ENCODE data around the gene MLLT1. TPM values are rescaled to one million over a fixed set of nuclear protein-coding genes. Genes with fewer than 3 reads are reported as not detected.
A peak's percentile ranks its signal among the peaks of the same experiment; 100 is the strongest.

MLLT1 gene
- total RNA-seq, 1 donor from 2014 or later = 21.8 TPM

GRCh38 chr19:6260376-6260775, 19.4 kb downstream of the MLLT1 start:
- DNase-seq (ENCODE audit: low spot score) (no peak), ATAC-seq (no peak)

DNA sequence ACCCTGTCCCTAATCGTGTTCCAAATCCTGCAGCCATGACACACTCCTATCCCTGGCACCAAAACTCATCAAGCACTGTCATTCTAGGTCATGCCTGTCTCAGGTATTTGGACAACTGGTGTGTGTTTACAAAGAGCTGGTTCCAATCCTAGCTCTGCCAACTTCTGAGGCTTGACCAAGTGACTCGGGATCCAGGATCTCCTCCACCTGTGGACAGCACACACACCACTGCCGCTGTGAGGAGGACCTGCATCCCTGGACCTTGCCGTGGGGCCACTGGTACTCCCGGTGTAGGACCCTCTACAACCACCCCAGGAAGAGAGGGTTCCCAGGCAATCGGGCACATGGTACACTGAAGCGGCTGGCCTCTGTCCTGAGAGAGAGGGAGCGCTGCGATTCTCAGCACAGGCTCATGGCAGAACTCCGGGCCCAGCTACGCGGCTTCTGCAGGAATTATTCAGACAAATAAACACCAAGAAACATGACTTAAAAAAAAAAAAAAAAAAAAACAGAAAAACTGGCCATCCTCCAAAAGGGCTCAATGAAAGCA, 20.4 kb downstream of the MLLT1 start:
- DNase-seq (ENCODE audit: low spot score) (peak; percentile 86), ATAC-seq (peak; percentile 93)

DNA sequence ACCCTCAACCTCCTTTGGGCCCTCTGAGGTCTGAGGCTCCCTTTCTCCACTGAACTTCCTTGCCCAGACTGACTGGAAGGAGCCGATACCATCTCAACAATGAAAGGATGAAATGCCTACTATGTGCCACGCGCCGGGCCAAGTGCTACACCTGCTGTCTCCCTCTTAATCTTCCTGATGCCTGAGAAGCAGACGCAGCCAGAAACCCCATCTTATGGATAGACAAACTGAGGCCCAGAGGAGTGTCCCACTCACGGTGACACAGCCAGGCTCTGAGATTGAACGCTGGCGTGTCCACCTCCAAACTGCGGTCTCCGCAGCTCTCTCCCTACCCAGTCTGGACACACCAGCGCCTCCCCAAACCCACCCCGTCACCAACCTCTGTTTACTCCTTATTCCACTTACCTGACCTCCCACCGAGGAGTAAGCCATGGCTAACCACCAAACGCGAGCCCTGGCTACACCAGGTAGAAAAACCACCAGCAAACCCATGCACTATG, 20.9 kb downstream of the MLLT1 start:
- DNase-seq (ENCODE audit: low spot score) (no peak), ATAC-seq (no peak)

DNA sequence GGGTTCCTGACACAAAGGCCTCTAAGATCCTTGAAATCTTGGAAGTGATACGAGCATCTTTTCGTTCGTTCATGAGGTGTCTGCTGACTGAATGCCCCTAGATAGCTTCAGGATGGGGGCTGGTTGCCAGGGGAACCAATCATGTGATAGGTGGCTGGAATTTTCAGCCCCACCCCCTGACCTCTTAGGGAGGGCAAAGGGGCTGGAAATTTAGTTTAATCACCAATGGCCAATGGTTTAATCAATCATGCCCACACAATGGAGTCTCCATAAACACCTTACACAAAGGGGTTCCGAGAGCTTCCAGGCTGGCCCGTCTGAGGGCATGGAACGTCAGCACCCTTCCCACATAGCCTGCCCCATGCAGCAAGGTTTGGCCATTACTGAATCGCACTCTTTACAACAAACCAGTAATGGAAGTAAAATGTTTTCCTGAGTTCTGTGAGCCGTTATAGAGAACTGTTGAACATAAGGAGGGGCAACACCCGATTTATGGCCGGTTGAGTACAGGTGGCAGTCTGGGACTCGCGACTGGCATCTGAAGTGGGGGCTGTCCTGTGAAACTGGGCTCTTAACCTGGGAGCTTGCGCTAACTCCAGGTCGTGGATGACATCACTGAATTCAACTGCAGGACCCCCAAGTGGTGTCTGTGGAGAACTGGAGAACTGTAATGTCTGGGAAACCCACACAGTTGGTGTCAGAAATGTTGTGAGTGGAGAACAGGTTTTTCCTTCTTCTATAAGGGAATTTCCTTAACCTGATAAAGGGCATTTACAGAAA, 25.6 kb downstream of the MLLT1 start:
- no peak for ATAC-seq

GRCh38 chr19:6252066-6252465, 27.7 kb downstream of the MLLT1 start:
- no peak for DNase-seq (ENCODE audit: low spot score)
- ATAC-seq = peak; percentile 92

More for the DNA sequence above, 25.6 kb downstream of the MLLT1 start:
- DNase-seq (ENCODE audit: low spot score) = no peak

- no peak for ATAC-seq
- DNase-seq (ENCODE audit: low spot score) = no peak
Measured at GRCh38 chr19:6250909-6251308, 28.9 kb downstream of the MLLT1 start.

DNA sequence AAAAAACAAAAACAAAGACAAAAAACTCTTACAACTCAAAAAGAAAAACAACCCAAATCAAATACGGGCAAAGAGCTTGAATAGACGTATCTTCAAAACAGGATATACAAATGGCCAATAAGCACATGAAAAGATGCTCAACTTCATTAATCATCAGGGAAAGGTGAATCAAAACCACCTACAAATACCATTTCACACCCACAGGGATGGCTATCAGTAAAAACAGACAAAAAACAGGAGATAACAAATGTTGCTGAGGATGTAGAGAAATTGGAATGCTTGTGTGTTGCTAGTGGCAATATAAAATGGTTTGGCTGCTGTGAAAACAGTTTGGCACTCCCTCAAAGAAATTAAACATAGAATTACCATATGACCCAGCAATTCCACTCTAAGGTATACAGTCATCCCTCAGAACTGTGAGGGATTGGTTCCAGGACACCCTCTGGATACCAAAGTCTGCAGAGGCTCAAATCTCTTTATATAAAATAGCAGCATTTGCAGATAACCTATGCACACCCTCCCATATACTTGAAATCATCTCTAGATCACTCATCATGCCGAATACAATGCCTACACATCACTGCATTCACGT, 29.7 kb downstream of the MLLT1 start:
- no peak for ATAC-seq
- no peak for DNase-seq (ENCODE audit: low spot score)

DNA sequence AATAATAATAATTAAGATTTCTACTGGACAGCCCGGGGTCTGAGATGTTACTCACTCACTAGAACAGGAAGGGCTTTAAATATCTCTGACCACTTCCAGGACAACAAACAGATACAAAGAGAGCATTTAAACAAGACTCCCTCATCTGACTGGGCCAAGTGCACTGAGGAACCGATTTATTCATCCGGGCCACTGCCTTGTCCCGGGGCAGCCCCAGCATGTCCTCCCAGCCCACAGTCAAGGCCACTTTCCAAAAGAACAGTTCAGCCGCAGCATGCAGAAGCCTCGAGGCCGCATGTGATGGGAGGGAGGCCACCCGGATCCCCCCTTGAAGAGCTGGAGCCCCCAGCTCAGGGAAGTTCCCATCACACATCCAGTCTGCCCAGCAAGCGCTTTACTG, 30.5 kb downstream of the MLLT1 start:
- ATAC-seq (no peak), DNase-seq (ENCODE audit: low spot score) (no peak)

- DNase-seq (ENCODE audit: low spot score) (no peak), ATAC-seq (no peak)
Measured at GRCh38 chr19:6248844-6249243, 30.9 kb downstream of the MLLT1 start.

GRCh38 chr19:6248341-6248740, 31.4 kb downstream of the MLLT1 start:
- no peak for ATAC-seq
- DNase-seq (ENCODE audit: low spot score) = no peak

DNA sequence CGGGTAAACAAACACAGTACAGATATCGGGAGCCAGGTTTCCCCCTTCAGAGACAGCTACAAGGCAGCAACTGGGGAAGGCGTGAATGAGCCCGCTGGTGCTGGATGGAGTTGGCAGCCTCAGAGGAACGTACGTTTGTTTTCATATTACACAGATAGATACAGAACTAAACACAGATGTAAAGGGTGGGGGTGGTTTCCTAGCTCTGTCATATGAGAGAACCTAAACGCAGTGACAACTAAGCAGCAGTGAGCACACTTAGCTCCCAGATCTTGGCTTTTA, 32.8 kb downstream of the MLLT1 start:
- ATAC-seq = no peak
- no peak for DNase-seq (ENCODE audit: low spot score)

DNA sequence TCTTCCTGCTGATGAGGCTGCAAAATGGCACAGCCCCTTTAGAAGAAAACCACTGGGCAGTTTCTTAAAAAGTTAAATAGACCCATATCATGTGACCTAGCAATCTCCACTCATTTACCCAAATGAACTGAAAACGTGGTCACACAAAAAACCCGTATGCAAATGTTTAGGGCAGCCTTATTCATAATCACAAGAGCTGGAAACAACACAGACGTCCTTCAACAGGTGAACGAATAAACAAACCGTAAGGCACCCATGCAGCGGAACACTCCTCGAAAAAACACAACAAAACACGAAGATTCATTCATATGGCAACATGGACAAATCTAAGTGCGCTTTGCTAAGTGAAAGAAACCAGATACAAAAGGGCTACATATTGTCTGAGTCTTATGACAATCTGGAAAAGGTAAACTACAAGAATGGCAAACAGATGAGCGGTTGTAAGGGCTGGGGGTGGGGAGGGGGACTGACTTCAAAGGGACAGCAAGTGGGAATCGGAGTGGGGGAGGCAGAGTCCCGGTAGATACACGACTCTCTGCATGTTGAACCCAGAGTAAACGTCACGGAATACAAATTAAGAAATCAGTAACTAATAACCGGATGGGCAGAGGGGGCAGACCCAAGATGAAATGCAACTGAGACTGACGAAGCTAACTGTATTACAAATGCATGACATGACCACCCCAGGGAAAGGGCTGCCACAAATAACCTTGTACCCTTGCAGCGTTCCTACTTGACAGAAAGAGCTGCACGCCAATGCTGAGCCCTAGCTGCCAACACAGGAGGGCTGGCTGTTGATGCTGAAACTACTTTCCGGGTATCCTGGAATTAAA, 33.4 kb downstream of the MLLT1 start:
- ATAC-seq (no peak), DNase-seq (ENCODE audit: low spot score) (no peak)

DNA sequence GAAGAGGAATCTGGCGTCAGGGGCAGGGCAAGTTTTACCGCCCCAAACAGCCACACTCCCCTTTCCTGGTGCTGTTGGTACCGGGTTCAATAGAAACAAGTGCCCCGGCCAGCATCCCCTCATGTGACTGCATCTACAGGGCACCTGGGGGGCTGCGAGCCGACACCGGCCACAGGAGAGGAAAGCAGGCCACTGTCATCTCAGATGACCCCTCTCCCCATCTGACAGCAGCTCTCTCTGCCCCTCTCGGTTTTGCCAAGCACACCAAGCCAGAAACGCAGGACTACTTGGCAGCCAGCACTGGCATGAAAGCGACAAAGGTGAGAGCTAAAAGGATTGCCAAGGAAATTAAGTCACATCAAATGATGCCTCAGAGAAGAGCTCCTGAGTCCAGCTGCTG, 37.1 kb downstream of the MLLT1 start:
- DNase-seq (ENCODE audit: low spot score) (no peak), ATAC-seq (no peak)

DNA sequence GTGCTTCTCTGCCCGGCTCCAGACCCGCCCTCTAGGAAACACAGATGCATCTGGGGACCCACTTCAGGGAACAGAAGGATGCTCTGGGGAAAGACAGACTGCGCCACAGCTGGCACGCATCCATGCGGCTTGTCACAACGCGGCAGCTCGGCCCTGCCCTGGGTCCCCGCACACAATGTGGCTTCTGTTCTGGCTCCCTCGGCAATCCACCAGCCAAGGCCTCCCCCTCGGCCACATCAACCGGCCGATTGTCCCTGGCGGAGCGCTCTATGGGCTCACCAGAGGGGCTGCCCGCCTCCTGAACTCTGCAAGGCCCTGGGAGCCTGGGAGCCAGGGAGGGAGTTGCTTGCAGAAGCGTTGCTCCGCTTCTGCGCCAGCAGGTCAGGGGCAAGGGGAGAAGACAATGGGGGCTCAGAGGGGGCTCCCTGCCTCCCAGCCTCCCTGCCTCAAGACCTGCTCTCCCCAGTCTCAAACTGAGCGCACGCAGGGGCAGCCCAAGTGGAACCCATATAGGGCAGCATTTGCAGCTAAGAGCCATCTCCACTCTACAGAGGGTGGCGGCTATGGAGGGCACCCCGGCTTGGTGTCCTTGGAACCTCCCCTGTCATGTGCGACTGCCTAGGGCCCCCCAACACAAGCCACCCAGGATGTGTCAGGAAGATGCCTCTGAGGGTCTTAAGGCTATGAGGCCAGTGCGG, 37.9 kb downstream of the MLLT1 start:
- no peak for ATAC-seq
- no peak for DNase-seq (ENCODE audit: low spot score)

- ATAC-seq (no peak), DNase-seq (ENCODE audit: low spot score) (no peak)
Measured at GRCh38 chr19:6241056-6241455, 38.7 kb downstream of the MLLT1 start.

DNA sequence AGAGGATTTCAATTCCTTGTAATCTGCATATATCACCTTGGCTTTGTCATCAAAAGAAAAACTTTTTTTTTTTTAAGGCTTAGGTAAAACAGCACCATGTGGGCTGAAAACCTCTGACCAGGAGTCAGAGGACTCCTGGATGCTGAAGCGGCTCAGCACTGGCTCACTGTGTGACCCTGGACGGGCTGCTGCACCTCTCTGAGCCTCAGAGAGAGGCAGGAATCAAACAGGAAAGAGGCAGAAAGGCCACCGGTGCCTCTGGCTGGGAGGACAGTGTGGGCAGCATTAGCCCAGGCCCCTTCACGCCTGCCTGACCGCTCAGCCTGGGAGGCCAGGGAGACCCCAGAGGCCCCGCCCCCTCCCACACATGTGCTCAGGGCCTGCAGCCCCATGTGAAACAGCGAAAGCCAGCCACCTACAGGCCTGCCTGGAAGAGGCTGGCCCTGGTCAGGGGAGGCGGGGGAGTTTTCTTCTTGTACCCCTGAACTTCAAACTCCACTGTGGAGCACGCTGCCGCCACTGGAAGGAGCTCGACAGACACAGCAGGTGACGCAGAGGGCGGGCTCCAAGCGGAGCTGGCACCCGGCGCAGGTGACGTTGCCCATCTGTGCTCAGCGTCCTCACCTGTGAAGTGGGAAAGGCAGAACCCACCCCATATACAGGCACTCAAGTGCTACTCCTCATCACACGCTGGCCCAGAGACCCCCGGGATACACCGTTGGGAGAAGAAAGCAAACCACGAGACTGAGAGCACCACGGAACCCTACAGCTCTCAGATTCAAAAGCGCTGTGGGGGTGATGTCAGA, 39.7 kb downstream of the MLLT1 start:
- ATAC-seq = no peak

GRCh38 chr19:6239401-6239844, 40.4 kb downstream of the MLLT1 start:
- DNase-seq (ENCODE audit: low spot score) (no peak), ATAC-seq (peak; percentile 13)

More for the DNA sequence above, 39.7 kb downstream of the MLLT1 start:
- no peak for DNase-seq (ENCODE audit: low spot score)

DNA sequence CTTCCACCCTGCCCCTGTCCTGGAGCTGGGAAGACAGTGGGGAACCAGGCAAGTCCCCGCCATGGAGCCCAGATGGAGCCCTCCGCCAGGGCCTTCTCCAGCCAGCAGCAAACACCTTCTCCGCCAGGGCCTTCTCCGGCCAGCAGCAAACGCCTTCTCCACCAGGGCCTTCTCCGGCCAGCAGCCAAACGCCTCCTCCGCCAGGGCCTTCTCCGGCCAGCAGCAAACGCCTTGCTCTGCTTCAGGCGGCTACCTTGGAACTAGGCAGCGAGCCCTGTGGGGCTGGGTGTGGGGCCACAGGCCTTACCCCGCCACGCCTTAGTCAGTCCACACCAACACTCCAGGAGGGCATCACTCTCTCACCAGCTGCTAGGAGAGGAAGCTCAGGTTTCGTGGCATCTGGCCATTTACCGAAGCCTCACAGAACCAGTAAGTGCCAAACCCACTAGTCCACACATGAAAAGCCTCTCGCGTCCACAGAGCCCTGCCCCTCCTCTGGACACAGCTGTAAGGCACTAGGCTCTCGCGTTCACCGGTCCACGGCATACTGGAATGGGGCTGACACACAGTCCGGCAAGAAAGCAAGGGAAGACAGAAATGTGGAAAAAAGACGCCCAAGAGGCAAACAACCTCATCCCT, 41.0 kb downstream of the MLLT1 start:
- DNase-seq (ENCODE audit: low spot score) = no peak
- ATAC-seq = no peak

DNA sequence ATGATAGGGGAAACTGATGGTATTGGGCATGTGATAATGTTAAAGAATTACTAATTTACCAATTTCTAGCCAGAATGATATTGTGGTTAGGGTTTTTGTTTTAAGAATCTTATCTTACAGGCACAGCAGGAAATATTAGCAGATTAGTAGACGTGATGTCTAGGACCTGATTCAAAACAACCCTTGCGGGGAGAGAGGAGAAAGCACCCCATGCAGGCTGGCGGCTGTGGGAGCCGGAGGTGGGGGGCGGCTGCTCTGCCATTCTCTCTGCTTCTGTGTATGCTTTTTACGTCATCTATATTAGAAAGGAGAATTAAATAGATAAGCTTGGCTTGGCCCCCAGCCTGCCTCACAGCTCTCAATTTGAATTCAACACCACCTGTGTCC, 41.5 kb downstream of the MLLT1 start:
- no peak for ATAC-seq
- DNase-seq (ENCODE audit: low spot score) = no peak

Data from left lobe of liver (tissue), 2 donors.